GM12878 (cell line): ENCODE data around the gene LRRC2.

Experiments used
- EP300 ChIP-seq, 2 experiments: fragments of 150-350 bp in 1 of 2; IDR thresholded peaks; 2 replicates each; pipeline ENCODE4 v1.6.1; 2011 to 2012; ENCODE audit warnings: low read depth in 2 of 2, low read length in 2 of 2, borderline replicate concordance in 1 of 2, improper control_type of control experiment in 1 of 2, inconsistent platforms in 1 of 2; ENCODE audit not compliant: control insufficient read depth in 1 of 2
- ESRRA ChIP-seq: IDR thresholded peaks from 2 replicates; pipeline ENCODE4 v1.6.1; 2012; ENCODE audit warnings: mild to moderate bottlenecking, low read length, improper control_type of control experiment
- FOXK2 ChIP-seq: fragments of 450-650 bp; IDR thresholded peaks from 2 replicates; pipeline ENCODE4 v1.6.1; 2017; ENCODE audit warnings: mild to moderate bottlenecking, moderate library complexity
- FOXM1 ChIP-seq: IDR thresholded peaks from 2 replicates; pipeline ENCODE4 v1.6.1; 2012; ENCODE audit warnings: low read depth, mild to moderate bottlenecking, inconsistent platforms, low read length, moderate library complexity
- IRF4 ChIP-seq: IDR thresholded peaks from 2 replicates; pipeline ENCODE4 v1.6.1; 2011; ENCODE audit warnings: low read depth, low read length
- NFYA ChIP-seq: IDR thresholded peaks from 2 replicates; pipeline ENCODE4 v1.6.1; 2011; ENCODE audit warnings: low read depth, mild to moderate bottlenecking, low read length, improper control_type of control experiment, borderline replicate concordance
- POLR2AphosphoS5 ChIP-seq: IDR thresholded peaks from 2 replicates; pipeline ENCODE4 v1.6.1; 2011; ENCODE audit warnings: mild to moderate bottlenecking, low read length, inconsistent platforms
- SUPT20H ChIP-seq: IDR thresholded peaks from 2 replicates; pipeline ENCODE4 v1.6.1; 2011; ENCODE audit warnings: low read depth, mild to moderate bottlenecking, low read length, moderate library complexity, borderline replicate concordance; ENCODE audit not compliant: control insufficient read depth
- TAF1 ChIP-seq: IDR thresholded peaks from 2 replicates; pipeline ENCODE4 v1.6.1; 2011; ENCODE audit warnings: mild to moderate bottlenecking, low read depth, low read length, borderline replicate concordance
- TF ChIP-seq, protein P1 (sequence below), 3 experiments: IDR thresholded peaks in 2 of 3; conservative IDR thresholded peaks in 1 of 3; 2 replicates each; pipeline ENCODE4 v1.5.1; 2011; ENCODE audit warnings: low read depth in 3 of 3, low read length in 3 of 3, mild to moderate bottlenecking in 3 of 3, control low read depth in 2 of 3, moderate library complexity in 2 of 3, inconsistent platforms in 1 of 3, mixed read lengths in 1 of 3; ENCODE audit not compliant: control insufficient read depth in 2 of 3, insufficient read depth in 1 of 3; ENCODE audit errors: extremely low read depth in 1 of 3
- TF ChIP-seq, protein P2 (sequence below): fragments of 450-650 bp; IDR thresholded peaks from 2 replicates; pipeline ENCODE4 v1.6.1; 2014; ENCODE audit warnings: mild to moderate bottlenecking
- TF ChIP-seq, protein P3 (sequence below): IDR thresholded peaks from 2 replicates; pipeline ENCODE4 v1.6.1; 2012; ENCODE audit warnings: mild to moderate bottlenecking, low read depth, low read length
- TF ChIP-seq, protein P4 (sequence below): IDR thresholded peaks from 2 replicates; pipeline ENCODE4 v1.6.1; 2011; ENCODE audit warnings: mild to moderate bottlenecking, low read depth, low read length, moderate library complexity; ENCODE audit not compliant: insufficient replicate concordance
- TF ChIP-seq, protein P5 (sequence below): fragments of 450-650 bp; IDR thresholded peaks from 2 replicates; pipeline ENCODE4 v1.6.1; 2017; ENCODE audit warnings: borderline replicate concordance

DNA sequence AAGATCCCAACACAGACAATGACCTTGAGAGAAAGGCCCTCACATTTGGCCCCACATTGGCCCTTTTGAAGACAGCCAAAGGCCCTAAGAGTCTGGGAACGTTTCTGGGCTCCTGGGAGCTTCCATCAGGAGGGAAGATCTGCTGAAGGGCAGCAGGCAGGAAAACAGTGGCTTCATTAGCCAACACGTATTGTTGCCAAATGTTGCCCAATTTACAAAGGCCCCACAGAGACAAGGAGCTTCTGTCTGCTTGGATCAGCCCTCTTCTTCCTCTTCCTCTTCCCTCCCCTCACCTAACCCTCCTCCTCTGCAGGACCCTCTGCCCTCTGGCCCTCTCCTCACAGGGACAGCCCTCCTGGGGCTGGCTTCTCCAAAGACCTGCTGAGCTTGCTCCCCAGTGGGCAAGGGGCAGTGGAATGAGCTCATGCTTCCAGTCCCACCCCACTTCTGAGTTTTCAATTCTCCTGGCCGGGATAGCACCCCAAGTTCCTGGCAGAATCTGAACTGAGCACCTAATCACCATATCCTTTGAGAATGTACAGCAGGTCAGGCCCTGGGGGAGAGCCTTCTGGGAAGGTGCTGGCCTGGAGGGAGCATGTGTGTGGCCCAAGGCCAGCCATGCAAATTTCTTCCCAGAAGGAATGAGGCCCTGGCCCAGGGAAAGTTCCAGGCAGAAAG, 96.3 kb downstream of the LRRC2 start:
- TF ChIP-seq, protein P1, sequence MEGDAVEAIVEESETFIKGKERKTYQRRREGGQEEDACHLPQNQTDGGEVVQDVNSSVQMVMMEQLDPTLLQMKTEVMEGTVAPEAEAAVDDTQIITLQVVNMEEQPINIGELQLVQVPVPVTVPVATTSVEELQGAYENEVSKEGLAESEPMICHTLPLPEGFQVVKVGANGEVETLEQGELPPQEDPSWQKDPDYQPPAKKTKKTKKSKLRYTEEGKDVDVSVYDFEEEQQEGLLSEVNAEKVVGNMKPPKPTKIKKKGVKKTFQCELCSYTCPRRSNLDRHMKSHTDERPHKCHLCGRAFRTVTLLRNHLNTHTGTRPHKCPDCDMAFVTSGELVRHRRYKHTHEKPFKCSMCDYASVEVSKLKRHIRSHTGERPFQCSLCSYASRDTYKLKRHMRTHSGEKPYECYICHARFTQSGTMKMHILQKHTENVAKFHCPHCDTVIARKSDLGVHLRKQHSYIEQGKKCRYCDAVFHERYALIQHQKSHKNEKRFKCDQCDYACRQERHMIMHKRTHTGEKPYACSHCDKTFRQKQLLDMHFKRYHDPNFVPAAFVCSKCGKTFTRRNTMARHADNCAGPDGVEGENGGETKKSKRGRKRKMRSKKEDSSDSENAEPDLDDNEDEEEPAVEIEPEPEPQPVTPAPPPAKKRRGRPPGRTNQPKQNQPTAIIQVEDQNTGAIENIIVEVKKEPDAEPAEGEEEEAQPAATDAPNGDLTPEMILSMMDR (IDR thresholded peaks at IDR 0.05 in 2 of 3, conservative IDR thresholded peaks at IDR 0.05 in 1 of 3; ENCODE audit: control insufficient read depth in 2 of 3, extremely low read depth in 1 of 3, insufficient read depth in 1 of 3, low read depth in 3 of 3, low read length in 3 of 3) = no peak
- TF ChIP-seq FOXM1 (no peak), SUPT20H (no peak), TAF1 (no peak), FOXK2 (no peak), ESRRA (no peak), IRF4 (no peak), NFYA (no peak), EP300 (IDR thresholded peaks at IDR 0.05; ENCODE audit: borderline replicate concordance in 1 of 2, control insufficient read depth in 1 of 2, low read depth in 2 of 2, low read length in 2 of 2) (no peak), POLR2AphosphoS5 (no peak)
- TF ChIP-seq, protein P2, sequence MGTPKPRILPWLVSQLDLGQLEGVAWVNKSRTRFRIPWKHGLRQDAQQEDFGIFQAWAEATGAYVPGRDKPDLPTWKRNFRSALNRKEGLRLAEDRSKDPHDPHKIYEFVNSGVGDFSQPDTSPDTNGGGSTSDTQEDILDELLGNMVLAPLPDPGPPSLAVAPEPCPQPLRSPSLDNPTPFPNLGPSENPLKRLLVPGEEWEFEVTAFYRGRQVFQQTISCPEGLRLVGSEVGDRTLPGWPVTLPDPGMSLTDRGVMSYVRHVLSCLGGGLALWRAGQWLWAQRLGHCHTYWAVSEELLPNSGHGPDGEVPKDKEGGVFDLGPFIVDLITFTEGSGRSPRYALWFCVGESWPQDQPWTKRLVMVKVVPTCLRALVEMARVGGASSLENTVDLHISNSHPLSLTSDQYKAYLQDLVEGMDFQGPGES = no peak
- TF ChIP-seq, protein P3, sequence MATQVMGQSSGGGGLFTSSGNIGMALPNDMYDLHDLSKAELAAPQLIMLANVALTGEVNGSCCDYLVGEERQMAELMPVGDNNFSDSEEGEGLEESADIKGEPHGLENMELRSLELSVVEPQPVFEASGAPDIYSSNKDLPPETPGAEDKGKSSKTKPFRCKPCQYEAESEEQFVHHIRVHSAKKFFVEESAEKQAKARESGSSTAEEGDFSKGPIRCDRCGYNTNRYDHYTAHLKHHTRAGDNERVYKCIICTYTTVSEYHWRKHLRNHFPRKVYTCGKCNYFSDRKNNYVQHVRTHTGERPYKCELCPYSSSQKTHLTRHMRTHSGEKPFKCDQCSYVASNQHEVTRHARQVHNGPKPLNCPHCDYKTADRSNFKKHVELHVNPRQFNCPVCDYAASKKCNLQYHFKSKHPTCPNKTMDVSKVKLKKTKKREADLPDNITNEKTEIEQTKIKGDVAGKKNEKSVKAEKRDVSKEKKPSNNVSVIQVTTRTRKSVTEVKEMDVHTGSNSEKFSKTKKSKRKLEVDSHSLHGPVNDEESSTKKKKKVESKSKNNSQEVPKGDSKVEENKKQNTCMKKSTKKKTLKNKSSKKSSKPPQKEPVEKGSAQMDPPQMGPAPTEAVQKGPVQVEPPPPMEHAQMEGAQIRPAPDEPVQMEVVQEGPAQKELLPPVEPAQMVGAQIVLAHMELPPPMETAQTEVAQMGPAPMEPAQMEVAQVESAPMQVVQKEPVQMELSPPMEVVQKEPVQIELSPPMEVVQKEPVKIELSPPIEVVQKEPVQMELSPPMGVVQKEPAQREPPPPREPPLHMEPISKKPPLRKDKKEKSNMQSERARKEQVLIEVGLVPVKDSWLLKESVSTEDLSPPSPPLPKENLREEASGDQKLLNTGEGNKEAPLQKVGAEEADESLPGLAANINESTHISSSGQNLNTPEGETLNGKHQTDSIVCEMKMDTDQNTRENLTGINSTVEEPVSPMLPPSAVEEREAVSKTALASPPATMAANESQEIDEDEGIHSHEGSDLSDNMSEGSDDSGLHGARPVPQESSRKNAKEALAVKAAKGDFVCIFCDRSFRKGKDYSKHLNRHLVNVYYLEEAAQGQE = no peak
- TF ChIP-seq, protein P4, sequence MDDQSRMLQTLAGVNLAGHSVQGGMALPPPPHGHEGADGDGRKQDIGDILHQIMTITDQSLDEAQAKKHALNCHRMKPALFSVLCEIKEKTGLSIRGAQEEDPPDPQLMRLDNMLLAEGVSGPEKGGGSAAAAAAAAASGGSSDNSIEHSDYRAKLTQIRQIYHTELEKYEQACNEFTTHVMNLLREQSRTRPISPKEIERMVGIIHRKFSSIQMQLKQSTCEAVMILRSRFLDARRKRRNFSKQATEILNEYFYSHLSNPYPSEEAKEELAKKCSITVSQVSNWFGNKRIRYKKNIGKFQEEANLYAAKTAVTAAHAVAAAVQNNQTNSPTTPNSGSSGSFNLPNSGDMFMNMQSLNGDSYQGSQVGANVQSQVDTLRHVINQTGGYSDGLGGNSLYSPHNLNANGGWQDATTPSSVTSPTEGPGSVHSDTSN = no peak
- TF ChIP-seq, protein P5, sequence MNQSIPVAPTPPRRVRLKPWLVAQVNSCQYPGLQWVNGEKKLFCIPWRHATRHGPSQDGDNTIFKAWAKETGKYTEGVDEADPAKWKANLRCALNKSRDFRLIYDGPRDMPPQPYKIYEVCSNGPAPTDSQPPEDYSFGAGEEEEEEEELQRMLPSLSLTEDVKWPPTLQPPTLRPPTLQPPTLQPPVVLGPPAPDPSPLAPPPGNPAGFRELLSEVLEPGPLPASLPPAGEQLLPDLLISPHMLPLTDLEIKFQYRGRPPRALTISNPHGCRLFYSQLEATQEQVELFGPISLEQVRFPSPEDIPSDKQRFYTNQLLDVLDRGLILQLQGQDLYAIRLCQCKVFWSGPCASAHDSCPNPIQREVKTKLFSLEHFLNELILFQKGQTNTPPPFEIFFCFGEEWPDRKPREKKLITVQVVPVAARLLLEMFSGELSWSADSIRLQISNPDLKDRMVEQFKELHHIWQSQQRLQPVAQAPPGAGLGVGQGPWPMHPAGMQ = no peak
